NCI-H2196 (cell line): ENCODE measurements around the gene GH2.
"Not testable (repeated sequence)": the region's sequence is repeated elsewhere in the genome, so short reads cannot be mapped to it uniquely, and the experiment has no call there.

Source experiments
- DNase-seq: peaks from one replicate; lab custom pipeline; 2025; ENCODE audit not compliant: unreplicated experiment; lab: John Stamatoyannopoulos, UW

GH2 gene

DNA sequence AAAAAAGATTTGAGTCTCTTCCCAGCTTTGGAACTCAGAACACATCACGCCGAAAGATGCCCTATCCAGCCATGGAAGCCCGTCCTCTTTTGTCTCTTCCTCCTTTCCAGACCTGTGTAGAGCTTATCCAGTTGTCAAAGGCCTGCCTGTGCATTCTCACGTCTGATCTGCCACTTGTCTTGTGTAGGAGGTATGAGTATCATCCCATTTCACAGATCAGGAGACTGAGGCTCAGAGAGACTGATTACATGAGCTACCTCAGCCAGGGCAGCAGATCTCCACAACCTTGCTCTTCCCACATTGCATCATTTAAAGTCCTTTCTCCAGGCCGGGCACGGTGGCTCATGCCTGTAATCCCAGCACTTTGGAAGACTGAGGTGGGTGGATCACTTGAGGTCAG, 7.1 kb downstream of the GH2 start:
- not testable (repeated sequence) for DNase-seq

DNA sequence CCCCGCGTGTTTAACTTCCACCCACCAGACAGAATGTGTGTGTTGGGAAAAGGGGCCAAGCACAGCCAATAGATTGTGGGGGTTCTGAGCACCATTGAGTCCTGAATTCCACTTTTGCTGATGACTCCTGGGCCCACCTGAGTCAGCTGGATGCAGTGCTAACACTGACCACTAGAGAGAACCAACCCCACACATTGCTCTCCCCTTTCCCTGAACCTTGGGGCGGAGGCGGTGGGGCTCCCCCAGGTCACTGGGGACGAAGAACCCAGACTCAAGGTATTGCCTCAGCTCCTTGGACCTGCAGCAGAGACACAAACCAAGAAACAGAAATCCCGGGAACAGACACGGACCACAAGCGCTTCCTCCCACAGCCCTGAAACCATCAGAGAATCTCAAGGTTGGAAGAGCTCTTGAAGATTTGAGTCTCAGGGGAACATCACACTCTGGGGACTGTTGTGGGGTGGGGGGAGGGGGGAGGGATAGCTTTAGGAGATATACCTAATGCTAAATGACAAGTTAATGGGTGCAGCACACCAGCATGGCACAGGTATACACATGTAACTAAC, 7.6 kb downstream of the GH2 start:
- not testable (repeated sequence) for DNase-seq

DNA sequence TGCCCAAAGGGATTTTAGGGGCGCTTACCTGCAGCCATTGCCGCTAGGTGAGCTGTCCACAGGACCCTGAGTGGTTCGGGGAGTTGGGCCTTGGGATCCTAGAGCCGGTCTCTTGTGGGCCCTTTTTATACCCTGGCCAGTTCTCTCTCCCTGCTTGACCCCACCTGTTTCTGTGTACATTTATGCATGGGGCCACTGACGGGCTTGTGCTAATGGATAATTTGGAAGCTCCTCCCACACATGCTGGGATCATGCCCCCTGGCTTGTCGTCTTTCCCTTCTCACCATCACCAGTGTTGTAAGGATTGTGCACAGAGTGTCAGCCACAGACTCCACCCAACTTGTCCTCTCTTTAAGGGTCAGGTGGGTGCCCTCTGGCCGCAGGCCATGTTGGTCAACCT, 8.2 kb downstream of the GH2 start, which contains the start of gene CSH2:
Gene CSH2 (minus strand): TSS at position 101 of the 400 bp plus-strand sequence. CDS start 63 bp downstream, at position 38.
- DNase-seq = not testable (repeated sequence)

DNA sequence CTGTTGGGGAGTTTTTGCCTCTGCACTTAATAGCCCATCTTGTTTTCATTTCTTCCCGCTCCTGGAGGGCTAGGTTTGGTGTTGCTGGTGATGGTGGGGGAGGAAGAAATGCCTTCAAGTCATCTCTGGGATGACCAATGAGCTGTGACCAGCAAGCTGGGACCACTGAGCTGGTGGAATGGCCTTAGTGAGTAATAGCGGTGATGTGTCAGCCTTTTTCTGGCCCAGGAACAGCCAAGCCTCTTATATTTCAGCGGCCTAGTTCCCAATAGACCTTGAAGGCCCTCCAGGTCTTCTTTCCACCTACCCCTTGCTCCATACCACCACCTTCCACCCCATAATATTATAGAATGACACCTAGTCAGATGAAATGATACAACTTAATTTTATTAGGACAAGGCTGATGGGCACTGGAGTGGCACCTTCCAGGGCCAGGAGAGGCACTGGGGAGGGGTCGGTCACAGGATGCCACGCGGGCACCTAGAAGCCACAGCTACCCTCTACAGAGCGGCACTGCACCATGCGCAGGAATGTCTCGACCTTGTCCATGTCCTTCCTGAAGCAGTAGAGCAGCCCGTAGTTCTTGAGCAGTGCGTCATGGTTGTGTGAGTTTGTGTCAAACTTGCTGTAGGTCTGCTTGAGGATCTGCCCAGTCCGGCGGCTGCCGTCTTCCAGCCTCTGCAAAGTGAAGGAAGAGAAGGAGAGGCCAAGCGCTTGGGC, 9.9 kb downstream of the GH2 start:
- DNase-seq = not testable (repeated sequence)

DNA sequence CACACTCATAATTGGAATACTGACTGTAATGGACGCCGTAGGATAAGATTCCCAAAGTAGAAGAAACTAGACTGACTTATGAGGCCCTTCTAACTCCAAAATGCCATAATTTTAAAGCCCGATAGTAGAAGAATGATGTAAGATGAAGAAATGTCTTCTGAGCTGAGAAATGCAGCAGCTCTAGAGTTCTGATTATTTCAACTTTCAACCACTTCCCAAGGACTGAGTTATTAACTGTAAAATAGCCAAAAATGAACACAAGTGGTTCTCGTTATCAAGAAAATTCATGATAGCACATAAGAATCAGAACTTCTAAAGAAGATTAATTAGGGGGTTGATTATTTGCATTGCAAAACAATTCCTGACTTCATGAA, 11.5 kb downstream of the GH2 start:
- not testable (repeated sequence) for DNase-seq

DNA sequence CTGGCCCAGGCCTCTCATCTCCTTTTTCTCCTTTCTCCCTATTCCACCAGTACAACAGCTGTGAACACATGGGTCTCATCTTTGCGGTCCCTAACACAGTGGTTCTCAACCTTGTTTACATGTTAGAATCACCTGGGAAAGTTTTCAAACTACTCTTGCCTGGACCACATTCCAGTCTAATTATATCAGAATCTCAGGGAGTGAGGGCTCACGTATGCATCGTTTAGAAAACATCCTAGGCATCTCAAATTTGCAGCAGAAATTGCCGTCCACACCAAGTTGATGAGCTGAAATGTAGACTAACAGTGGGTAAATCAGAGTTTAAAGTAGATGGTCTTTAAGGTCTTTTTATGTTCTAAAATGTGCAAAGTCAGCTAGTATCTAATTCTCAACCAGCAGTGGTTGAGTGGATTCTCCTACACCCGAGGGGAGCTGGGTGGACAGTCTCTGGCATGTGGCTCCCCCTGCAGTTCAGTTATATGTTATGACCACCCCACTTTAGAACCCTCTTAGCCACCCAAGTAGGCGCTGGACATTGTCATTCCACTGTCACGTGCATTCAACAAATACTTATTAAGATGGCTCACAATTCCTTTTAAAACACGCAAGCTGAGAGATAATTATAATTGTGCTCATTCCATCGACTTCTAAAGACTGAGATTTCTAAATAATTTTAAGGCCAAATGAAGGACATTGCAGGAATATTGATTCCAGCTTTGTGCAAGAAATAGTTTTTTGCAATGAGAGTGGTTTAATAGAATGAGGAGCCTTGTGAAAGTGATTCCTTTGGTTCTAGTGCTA, 12.1 kb downstream of the GH2 start:
- DNase-seq = not testable (repeated sequence)

DNA sequence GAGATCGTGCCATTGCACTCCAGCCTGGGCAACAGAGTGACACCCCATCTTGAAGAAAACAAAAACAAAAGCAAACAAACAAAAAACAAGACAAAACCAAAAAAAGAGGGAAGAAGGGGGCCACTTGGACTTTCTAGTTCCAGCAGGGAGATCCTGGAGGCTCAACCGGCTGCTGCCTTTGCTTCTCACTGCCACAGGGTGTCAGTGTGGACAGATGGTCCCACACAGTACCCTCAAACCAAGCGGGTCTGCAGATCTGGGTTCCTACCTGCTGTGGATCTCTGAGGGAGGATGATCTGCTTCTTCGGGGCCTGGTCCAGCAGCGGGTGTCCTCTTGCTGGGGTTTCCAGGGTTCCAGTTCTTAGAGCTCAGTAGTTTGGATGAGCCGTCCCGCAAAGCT, 15.1 kb downstream of the GH2 start:
- DNase-seq = not testable (repeated sequence)

DNA sequence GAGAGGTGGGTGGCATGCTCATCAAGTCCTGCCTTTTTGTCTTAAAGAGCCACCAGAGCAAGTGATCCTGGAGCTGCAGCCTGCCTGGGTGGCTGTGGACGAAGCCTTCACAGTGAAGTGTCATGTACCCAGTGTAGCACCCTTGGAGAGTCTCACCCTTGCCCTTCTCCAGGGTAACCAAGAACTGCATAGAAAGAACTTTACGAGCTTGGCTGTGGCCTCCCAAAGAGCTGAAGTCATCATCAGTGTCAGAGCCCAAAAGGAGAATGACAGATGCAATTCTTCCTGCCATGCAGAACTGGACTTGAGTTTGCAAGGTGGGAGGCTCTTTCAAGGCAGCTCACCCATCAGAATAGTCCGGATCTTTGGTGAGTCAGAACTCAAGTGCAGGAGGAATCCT, 22.5 kb downstream of the GH2 start:
- no peak for DNase-seq

DNA sequence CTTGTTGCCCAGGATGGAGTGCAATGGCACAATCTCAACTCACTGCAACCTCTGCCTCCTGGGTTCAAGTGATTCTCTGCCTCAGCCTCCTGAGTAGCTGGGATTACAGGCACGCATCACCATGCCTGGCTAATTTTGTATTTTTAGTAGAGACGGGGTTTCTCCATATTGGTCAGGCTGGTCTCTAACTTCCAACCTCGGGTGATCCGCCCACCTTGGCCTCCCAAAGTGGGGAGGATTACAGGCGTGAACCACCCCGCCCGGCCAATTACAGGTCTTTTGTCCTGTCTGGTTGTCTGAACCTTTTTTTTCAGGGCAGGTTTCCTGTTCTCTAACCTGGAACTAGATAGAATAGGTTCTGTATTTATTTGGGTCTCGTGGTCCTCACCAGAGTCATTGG, 25.3 kb downstream of the GH2 start:
- DNase-seq = not testable (repeated sequence)

DNA sequence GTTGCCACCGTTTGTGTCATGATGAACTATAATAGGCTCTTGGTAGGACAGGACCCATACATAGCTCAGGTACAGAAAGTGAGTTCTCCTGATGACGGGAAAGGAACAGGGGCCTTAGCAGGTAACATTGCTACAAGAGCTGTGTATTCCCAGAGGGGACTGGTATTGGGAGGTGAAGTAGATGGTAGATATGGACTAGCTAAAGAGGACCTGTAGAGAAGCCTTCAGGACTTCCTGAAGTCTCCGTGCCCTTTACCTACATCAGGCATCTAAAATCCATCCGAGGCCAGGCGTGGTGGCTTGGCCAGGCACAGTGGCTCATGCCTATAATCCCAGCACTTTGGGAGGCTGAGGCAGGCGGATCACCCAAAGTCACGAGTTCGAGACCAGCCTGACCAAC, 26.6 kb downstream of the GH2 start:
- DNase-seq = no peak

DNA sequence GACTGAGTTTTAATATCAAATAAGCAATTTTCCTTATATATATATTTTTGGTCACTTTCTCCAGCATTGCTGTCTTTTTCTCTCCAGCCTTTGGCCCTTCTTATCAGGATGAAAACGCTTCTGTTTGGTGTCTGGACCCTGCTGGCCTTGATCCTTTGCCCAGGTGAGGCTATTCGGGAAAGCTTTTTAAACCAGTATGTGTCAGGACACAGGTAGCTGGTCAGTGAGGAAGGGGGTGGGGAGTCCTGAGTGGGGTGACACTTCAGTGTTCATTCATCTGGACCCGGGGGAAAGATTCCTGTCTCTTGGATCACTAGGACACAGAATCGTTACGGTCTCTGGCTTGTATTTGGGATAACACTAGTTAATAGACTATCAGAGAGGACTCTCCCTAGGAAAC, 27.0 kb downstream of the GH2 start:
- no peak for DNase-seq

DNA sequence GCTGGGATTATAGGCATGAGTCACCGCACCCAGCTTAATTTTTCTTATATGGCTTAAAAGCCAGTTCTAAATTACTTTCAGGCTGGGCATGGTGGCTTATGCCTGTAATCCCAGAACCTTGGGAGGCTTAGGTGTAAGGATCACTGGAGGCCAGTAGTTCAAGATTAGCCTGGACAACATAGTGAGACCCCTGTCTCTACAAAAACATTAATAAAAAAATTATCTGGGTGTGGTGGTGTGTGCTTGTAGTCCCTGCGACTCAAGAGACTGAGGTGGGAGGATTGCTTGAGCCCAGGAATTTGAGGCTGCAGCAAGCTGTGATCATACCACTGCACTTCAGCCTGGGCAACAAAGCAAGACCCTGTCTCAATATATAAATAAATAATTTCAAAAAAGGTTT, 28.5 kb downstream of the GH2 start:
- no peak for DNase-seq

DNA sequence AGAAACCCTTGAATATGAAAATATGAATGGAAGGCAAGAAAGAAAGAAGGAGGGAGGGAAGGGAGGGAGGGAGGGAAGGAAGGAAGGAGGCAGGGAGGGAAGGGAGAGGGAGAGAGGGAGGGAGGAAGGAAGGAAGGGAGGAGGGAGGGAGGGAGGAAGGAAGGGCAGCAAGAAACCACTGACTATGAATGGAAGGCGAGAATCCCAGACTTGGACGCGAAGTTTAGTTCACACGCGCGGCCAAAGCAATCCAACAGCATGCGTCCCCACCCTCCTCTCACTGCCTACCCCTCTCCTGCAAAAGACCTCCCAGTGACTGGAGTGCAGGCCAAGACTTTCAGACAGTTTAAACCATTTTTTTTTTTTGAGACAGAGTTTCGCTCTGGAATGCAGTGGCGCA, 31.3 kb downstream of the GH2 start:
- DNase-seq = no peak

DNA sequence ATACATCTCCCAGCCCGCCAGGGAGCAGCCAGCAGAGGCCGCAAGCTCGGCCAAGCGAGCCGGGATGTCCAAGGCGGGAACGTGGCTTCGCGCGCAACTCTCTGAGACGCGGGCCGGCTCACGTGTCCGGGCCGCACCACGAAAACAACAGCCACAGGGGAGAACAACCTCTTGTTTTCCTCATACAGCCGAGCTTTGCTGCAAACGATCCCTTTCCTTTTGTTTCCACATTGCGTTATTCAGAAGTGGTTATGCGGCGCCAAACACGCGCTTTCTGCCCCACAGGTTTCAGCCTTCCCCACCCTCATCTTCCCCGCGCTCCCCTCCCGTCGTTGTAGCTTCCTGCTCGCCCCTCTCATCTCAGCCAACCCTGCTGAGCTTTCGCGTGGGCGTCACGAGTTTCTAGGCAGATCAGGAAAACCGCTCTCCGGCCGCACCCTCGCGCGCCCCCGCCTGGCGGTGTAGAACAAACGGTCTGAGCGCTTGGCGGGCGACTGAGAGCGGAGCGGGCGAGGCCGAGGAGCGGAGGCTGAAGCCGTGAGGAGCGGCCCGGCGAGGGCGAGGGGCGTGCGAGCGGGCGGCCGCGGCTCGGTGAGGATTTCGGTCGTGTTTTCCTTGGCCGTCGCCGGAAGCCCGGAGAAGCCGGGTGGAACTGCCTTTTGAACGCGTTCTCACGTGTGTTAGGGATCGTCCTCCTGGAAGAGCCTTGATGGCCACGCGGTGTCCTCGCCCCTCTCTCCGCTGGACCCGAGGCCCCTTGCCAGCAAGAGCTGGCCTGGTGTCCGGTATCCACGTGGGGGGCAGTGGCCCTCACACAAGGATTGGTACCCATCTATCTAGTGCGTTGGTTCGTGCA, 32.7 kb downstream of the GH2 start:
- no peak for DNase-seq

DNA sequence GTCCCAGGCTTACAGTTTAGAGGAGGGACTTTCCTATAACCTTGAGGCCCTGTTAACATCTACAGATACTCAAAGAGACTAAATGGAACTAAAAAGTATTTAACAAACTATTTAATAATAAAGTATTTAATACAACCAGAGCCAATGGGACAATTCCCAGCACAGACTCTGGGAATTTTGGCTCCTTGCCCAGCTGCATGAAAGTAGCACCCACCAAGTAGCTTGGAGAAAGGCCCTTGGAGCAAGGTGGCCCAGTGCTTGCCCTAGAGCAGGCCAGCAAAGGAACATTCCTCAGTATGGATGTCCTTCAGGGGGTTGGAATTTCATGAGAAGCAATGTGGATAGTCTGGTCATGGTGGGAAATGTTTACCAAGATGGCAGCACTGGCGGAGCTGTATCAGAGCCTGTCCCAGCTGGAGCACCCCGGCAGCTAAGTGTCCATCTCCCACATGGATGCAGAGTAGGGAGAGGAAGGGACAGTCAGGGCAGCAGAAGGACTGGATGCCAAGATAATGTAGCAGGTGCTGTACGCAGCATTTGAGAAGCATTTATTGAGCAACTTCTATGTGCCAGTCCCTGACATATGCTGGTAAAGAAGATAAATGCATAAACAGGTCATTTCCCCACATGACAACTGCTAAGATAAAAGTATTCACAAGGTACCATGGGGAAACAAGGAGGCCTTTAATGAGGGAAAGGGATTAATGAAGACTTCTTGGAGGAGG, 34.1 kb downstream of the GH2 start:
- no peak for DNase-seq

DNA sequence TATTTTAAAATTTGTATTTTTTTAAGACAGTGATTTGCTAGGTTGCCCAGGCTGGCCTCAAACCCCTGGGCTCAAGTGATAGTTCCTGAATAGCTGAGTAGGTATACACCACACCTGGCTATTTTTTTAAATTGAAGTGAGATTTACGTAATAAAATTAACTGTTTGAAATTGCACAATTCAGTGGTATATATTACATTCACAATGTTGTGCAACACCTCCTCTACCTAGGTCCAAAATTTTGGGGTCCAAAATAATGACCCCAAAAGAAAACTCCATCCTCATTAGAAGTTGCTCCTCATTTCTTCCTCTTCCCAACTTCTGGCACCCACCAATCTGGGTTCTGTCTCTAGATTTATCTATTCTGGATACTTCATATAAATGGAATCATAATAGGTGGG, 36.2 kb downstream of the GH2 start:
- DNase-seq = no peak

DNA sequence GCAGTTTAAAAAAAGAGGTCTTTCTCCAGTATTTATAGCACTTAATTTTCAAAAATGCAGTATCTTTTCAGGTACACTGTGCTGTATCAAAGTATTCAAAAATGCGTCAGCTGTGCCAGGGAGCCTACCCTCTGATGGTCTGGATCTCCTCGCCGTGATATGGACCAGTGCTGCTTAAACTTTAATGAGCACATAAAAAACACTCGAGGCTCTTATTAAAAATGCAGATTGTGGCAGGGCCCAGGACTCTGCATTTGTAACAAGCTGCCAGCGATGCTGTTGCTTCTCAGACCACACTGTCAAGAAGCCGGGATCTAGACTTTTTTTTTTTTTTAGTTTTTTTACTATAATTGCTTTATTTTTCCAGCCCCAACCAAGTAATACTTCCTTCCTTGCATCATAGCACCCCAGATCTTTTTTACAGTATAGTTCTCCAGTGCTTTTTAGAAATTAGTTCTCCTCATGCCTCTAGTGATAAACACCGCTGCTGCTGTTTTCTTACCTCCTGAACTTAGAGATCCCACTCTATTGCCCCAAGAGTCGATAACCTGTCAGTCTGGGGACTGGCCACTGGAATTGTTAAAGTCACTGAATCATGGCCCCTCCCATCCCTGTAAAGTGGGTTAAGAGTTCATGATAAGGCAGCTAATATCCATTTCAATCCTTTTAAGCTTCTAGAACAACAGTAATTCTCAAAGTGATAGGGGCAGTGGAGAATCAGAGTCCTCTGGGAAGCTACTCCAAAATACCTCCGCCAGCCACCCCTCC, 37.6 kb downstream of the GH2 start:
- DNase-seq = no peak

DNA sequence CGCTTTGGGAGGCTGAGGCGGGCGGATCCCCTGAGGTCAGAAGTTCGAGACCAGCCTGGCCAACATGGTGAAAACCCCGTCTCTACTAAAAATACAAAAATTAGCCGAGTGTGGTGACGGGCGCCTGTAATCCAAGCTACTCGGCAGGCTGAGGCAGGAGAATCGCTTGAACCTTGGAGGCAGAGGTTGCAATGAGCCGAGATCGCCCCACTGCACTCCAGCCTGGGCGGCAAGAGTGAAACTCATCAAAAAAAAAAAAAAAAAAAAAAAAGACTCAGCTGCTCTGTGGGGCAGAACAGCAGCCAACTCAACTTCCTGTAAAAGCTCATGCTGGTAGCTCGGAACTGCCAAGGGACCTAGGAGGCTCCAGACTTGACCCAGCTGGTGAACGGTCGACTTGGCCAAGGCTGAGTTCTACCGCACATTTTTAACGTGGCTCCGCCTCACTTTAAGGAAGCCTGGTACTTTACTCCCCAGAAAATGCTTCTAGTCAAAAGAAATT, 38.3 kb downstream of the GH2 start:
- not testable (repeated sequence) for DNase-seq

DNA sequence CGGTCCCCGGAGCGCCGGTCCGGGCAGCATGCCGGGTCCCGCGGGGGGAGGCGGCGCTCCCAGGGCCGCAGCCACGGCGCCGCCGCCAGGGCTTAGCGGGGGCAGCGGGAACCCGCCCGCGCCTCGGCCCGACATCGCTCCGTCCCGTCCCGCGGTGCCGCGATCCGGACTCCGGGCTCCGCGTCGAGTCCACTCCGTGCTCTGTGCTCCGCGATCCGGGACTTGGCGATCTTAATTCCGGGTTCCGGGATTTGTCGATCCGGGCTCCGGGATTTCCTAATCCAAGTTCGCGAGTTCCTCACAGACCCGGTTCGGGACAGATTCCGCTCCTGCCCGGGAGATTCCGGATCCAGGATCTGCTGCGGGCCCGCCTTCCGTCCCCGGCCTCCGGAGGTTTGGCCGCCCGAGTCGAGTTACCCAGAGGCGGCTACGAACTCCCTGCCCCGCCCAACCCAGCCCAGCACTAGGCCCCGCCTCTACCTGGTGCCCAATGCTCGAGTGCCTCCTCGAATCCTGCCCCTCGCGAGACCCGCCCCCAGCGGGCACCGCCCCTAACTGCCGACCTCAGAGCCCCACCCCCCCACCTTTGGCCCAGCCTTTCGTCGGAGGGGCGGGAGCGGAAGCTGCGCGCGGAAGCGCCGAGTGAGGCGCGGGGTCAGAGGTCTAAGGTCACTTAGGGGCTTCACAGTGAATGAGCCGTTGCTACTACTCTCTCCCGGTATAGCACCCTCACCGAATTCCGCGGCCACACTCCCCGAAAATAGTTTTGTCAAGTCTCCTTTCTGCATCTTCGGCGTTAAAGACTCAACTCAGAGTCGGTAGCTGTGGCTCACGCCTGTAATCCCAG, 39.0 kb downstream of the GH2 start, which contains the start of gene SMARCD2:
Gene SMARCD2 (minus strand): TSS at position 146 of the 847 bp plus-strand sequence. CDS start 11 bp downstream, at position 135.
- peak; percentile 100 for DNase-seq
